ENCODE data around the gene LHPP.

The LHPP gene

GRCh38 chr10:124542336-124542735 is 80.7 kb downstream of the LHPP start:
- no peak for FAIRE-seq
- no peak for TF ChIP-seq CTCF (IDR thresholded peaks at IDR 0.05; ENCODE audit: insufficient read depth, missing control alignments)

DNA sequence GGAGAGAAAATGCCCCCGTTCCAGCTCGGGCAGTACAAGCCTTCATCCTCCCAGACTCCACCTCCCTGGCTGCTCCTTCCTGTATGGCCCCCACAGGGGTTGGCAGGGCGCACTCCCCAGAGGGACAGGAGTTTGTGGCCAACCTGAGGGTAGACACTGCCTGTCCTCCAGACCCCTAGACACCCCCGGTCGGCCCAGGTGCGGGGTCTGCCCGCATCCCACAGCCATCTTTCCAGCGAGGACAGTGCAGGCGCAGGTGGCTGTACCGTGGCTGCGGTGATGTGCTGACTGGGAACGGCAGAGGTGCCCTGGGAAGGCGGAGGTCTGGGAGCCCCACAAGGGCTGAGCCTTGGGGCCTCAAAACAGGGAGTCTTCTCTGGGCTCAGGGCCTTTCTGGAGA is 81.5 kb downstream of the LHPP start:
- no peak for DNase-seq (ENCODE audit: insufficient read length, low spot score)
- FAIRE-seq = no peak
- TF ChIP-seq CTCF (IDR thresholded peaks at IDR 0.05; ENCODE audit: insufficient read depth, missing control alignments) = no peak

More at GRCh38 chr10:124542336-124542735, 80.7 kb downstream of the LHPP start:
- no peak for DNase-seq (ENCODE audit: insufficient read length, low spot score)

GRCh38 chr10:124543971-124544370 is 82.3 kb downstream of the LHPP start:
- no peak for TF ChIP-seq CTCF (IDR thresholded peaks at IDR 0.05; ENCODE audit: insufficient read depth, missing control alignments)
- DNase-seq (ENCODE audit: insufficient read length, low spot score) (no peak), FAIRE-seq (no peak)

- no peak for FAIRE-seq
- no peak for TF ChIP-seq CTCF (IDR thresholded peaks at IDR 0.05; ENCODE audit: insufficient read depth, missing control alignments)
- DNase-seq (ENCODE audit: insufficient read length, low spot score) = no peak
Measured at GRCh38 chr10:124544711-124545110, 83.1 kb downstream of the LHPP start.

DNA sequence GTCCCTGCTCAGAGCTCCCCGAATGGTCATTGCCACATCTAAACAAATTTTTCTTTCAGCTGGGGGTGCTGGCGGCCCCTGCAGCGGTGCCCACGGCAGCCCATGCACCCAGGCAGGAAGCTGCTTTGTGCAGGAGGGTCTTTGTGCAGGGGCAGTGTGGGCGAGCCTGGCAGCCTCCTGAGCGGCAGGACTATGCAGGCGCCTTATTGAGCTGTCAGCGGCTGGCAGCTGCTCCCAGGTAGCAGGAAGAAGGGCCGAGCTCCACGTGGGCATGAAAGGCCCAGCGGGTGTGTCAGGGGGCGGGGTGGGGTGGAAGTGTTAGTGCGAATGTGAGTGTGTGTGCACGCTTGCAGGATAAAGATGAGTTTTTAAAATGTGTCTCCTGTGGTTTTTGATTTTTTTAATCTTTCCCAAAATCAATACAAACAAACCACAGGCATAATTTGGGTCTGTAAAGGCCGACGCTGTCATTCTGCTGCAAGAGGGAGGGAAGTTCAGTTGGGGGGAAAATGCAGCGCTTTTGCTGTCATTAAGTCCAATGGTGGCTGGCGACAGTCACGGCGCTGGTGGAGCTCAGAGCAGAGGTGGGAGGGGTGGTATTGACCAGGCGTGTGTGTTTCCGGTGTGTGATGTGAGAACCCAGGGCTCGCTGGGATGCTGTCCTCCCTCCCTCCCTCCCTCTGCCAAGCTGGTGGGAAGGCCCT is 83.9 kb downstream of the LHPP start:
- FAIRE-seq (no peak), DNase-seq (ENCODE audit: insufficient read length, low spot score) (no peak)
- no peak for TF ChIP-seq CTCF (IDR thresholded peaks at IDR 0.05; ENCODE audit: insufficient read depth, missing control alignments)

- TF ChIP-seq CTCF (IDR thresholded peaks at IDR 0.05; ENCODE audit: insufficient read depth, missing control alignments) = no peak
- DNase-seq (ENCODE audit: insufficient read length, low spot score) (no peak), FAIRE-seq (no peak)
Measured at GRCh38 chr10:124546055-124546369, 84.4 kb downstream of the LHPP start.

DNA sequence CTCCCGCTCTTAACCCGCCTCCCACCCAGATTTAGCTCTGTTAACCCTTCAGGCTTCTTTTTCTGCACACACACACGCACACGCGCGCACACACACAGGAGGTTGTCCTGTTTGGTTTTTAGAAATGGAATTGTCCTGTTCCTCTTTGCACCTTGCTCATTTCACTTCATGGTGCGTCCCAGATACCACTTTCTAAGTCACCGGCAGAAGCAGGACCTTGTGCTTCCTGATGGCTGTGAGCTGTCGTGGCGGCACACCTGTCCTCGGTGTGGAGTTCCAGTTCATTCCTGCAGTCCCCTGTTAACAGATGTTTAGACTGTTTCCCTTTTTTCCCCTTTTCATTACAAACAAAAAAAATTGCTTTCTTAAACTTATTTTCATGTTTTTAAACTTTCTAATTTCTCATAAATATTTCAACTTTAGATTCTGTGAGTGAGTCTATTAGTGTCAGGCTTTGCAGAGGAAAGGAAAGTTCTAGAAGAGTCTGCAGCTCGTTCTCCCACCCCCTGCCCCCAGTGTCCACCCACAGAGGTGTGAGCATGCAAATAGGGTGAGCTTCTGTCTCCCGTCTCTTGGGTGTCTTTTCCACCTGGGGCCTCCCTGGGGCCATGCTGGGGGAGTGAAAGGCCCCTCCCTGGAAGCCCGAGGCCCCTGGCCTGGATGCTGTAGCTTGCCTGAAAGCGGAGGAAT is 85.5 kb downstream of the LHPP start:
- FAIRE-seq (no peak), DNase-seq (ENCODE audit: insufficient read length, low spot score) (no peak)
- TF ChIP-seq CTCF (IDR thresholded peaks at IDR 0.05; ENCODE audit: insufficient read depth, missing control alignments) = no peak

Measured in D721Med (cell line).